Stimulated activated CD8-positive, alpha-beta memory T cell treated with anti-CD3 and anti-CD28 coated beads, Interleukin-2, amount 100 ng/mL, for 48 hours (primary cell): Measurements from ENCODE around the gene WDR91.
"Not testable (repeated sequence)": the region's sequence is repeated elsewhere in the genome, so short reads cannot be mapped to it uniquely, and the experiment has no call there.

Experiments
- DNase-seq, 2 donors: peaks; one replicate each; pipeline ENCODE4 v3.0.0-alpha.2; 2020; ENCODE audit warnings: low read depth in 2 of 2

The WDR91 gene

DNA sequence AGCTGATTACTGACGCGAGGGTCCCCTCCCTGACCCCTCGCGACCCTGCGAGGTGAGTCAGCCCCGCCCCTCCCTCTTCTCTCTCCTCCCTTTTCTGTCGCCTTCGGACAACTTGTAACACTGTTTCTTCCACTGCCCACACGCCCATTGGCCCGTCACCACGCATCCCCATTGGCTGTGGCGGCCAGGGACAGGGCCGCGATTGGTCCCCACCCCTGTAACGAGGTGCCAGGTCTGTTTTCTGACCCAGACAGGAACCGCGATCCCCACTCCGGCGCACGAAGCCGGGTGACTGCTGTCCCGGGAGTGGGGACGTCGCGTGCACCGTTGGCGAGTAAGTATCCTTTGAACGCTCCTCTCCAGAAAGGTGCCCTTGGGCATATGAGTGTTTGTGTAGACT is 22.2 kb upstream of the WDR91 start, which contains the start of gene STRA8:
Gene STRA8 (plus strand): TSS at position 269 of the 400 bp plus-strand sequence. CDS start 6,687 bp downstream, outside the sequence.
- no peak for DNase-seq

- no peak for DNase-seq
Measured at GRCh38 chr7:135232720-135233119, 21.4 kb upstream of the WDR91 start.

GRCh38 chr7:135232087-135232486 is 20.8 kb upstream of the WDR91 start:
- no peak for DNase-seq

- DNase-seq: no peak
Measured at GRCh38 chr7:135231686-135232085, 20.4 kb upstream of the WDR91 start.

- no peak for DNase-seq
Measured at GRCh38 chr7:135224027-135224426, 12.7 kb upstream of the WDR91 start.

DNA sequence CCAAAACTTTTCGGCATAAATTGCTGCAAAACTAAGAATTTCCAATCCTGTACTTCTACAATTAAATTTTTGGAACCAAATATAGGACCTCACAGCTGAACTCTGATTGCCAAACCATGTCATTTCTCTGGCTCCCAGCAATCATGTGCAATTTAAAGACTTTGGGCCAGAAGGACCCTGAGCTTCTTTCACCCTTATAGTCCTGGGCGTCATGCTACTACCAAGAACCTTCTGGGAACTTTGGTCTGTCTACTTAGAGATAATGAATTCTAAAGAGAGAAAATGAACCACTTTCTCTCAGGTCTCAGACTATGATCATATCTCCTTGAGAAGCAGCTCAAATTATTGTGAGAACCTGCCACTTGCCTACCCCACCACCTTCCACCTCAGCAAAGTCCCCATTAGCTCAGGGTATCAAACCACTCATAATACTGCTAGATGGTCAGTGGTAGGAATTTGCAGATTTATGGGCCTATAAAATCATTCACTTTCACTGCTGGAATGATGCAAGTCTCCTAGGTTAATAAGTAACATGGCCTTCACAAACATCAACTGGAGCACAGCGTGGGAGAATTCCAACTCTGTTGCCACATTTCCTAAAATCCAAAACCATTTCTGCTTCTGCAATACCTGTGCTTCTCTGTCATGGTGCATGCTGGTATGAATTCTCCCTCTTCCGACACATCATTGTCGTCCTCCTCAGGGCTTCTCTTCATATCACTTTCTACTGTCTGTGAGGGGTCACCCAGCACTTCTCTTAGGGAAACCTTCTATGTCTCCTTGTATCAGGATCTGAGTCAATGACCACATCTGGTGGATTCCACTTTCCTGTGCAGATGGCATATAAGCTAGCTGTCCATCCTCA is 6.6 kb upstream of the WDR91 start:
- no peak for DNase-seq

DNA sequence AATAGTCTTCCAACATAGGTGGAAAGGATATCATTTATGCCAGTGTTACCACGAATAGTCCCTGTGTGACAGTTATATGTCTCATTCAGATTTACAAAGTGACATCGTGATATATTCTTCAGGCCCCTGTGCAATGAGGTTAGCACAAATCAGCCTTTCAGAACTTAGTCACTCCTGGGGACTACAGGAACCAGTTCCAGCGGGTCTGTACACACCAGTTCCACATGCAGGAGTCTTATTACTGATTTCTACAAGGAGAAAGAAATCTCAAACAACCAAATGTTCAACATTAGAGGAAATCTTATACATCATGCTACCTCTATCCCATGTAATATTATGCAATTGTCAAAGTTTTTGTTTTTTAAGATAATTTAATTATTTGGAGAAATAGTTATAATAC is 4.4 kb upstream of the WDR91 start:
- no peak for DNase-seq

DNA sequence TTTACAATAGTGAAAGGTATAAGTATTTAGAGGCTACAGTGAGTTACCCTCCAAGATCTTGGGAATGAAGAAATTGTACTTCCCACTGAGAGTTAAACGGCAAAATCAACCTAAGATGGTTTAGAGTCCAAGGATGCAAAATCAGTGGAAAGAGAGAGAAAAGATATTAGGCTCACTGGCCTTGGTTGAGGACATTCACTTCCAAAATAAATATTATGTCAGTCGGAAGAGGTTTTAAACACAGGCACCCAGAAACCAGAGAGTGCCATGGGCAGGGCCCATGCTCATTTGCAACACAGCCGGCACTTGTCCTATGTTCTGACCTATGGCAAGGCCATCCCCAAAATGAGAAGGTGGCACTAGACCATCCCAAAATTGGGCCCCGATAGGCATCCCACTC is 3.9 kb upstream of the WDR91 start:
- no peak for DNase-seq

- no peak for DNase-seq
Measured at GRCh38 chr7:135213831-135214230, 2.5 kb upstream of the WDR91 start.

DNA sequence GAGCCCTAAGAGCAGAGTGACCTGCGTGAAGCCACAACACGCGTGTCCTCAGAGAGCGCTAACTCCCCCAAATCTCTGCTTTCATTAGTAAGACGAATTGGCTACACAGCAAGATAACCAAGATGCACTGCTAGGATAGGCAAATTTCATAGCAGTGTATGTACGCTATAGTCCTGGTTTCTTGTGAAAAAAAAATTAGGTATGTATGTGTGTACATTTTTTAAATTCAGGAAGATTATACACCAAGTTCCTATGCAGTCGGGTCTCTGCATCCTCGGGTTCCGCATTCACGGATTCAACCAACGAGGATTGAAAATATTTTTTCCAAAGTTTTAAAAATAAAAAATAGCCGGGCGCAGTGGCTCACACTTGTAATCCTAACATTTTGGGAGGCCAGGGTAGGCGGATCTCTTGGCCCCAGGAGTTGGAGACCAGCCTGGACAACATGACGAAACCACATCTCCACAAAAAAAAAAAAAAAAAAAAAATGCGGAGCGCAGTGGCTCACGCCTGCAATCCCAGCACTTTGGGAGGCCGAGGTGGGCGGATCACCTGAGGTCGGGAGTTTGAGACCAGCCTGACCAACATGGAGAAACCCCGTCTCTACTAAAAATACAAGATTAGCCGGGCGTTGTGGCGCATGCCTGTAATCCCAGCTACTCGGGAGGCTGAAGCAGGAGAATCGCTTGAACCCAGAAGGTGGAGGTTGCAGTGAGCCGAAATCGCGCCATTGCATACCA is 790 bp upstream of the WDR91 start:
- DNase-seq: not testable (repeated sequence)

DNA sequence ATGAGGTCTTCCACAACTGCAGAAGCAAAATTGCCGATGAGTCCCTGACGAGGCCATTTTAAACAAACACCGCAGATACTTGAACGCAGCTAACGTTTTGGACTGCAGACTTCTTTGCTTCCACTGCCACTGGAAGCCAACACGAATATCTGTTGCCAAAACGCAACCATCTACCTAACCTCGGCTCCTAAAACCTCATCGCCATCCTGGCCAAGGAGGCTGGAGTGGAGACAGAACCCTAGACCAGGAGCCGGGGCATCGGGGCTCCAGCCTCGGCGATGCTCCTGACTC is 493 bp downstream of the WDR91 start:
- DNase-seq: no peak

GRCh38 chr7:135209225-135209834 is 2.0 kb downstream of the WDR91 start:
- no peak for DNase-seq

DNA sequence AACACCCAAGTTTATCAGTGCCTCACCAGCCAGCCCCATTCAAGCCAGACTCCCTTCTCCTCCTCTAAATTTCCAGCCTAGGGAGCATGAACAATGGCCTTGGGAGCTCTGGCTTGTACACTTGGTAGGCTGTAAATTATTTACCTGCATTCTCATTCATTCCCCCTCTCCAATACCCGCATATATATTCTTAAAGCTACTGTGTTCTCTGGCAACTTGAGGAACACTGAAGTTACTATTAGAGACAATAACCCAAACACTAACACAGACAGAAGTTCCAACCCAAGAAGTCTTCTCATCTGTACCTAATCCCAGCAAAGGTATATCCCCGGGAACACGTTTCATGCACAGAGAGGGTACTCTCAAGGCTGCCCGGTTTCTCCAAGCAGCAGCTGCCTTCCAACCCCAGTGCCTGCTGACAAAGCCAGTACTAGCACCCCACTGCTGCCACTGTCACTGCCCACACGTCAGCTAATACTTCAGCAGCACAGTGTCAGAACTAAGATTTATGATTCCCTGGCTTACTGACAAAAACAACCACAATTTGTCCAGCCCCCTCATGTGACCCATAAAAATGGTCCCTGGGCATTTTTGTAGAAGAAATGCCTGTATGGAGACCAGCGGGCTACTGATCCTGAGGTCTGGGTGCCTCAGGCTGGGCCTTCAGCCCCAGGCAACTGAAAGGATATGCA is 3.1 kb downstream of the WDR91 start:
- no peak for DNase-seq

DNA sequence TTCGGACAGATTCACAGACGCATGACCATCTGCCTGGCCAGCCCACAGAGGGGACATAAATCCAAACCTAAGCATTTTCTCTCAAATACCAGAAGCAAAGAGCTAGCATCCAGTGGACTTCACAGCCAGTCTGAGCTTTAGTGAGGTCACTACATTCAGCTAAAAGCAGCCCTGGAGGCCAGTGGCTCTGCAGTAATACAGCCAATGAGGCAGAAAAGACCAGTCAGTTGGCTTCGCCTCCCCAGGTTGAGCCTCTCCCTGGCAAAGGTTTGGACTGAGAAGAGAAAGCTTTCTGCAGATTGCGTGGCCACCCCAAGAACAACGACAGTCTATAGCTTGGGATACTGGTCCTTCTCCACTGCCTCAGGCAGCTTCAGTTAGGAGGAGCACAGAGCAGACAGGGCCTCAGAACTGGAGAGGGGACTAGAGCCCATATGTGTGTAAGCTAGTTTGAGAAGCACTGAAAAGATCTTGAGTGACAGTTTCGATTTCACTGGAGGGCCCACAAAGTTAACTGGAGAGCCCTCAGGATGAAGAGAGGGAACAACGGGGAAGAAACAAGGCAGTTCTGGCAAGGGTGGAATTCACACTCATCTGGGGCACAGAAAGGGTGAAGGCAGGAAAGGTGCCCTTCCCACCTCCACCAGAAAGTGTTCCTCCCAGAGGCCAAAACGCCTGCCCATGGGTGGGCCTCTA is 3.8 kb downstream of the WDR91 start:
- DNase-seq: no peak

- DNase-seq: no peak
Measured at GRCh38 chr7:135206941-135207391, 4.4 kb downstream of the WDR91 start.

DNA sequence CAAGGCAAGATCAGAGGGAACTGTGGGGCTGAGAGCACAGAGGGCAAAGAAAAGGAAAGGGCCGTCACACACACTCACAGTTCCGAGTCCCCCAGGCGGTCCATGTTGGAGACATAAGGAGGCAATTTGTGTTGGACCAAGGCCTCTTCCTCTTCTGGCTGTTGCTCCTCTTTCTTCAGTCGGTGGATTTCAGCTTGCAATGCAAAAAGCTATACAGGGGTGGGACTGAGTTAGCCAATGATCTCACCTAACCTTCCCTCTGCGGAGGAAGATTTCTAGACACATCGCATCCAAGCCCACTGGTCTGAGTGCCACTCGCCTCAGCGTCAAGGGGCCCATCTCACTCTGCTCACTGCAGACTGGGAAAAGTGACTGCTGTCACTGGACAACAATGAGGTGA is 5.5 kb downstream of the WDR91 start:
- DNase-seq: no peak

DNA sequence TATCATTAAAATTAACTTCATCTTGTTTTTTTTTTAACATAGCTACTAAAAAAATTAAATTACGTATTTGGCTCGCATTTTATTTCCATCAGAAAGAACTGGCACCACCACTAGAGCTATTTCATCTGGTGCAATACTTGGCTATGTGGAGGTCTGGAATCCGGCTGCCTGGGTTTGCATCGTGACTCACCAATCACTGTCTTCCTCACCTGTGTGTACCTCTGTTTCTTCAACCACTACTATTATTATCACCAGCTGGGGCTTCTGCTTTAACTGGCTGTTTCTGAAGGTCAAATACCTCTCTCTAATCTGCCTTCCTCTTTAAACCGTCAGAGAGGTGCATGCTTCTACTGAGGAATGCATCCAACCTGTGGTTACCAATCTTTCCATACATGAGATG is 6.5 kb downstream of the WDR91 start:
- no peak for DNase-seq

GRCh38 chr7:135204341-135204749 is 7.0 kb downstream of the WDR91 start:
- DNase-seq: no peak

DNA sequence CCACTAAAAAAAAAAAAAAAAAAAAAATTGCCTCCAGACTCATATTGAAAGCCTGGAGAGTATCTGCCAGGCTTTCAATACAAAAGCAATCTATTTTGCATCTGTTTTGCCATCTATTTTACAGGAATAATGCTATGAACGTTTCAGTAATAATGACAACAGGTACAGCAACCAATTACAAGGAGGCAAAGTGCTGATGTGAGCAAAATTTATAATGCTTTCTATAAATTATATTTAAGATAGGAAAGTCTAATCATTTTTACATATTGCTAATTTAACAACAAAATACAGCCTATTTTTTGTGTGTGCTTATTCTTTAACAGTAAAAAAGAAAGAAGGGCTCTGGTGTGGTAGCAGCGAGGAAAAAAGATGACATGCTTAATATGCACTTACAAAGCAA is 10.0 kb downstream of the WDR91 start:
- DNase-seq: no peak

GRCh38 chr7:135200821-135201331 is 10.4 kb downstream of the WDR91 start:
- DNase-seq: no peak

DNA sequence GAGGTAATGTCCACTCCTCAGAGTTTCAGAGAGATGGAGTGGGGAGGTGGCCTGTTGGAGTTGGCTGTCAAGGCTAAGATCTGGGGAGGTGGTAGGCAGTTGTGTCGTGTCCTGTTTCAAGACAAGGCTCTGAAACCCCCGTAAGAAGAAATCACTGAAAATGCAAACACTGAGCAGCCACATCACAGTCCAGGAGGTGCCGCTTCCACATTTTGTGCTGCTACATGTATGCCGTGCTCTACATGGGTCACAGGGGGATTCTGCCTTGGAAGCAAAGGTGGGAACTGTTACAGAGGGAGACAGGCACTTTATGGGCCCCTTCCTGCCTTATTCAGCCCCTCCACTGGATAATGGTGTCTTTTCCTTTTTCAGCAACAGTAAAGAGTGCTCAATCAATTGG is 11.9 kb downstream of the WDR91 start:
- no peak for DNase-seq
